HCT116 (cell line): ENCODE data around the gene RPTOR.

Experiments
- EZH2 ChIP-seq: fragments of 200-600 bp; sonication (generic); IDR thresholded peaks from 2 replicates; pipeline ENCODE4 v1.6.1; 2017; ENCODE audit warnings: antibody characterized with exemption, mixed run types
- EZH2phosphoT487 ChIP-seq: fragments of 200-600 bp; IDR thresholded peaks from 2 replicates; pipeline ENCODE4 v1.6.1; 2018; ENCODE audit warnings: antibody characterized with exemption, borderline replicate concordance
- POLR2A ChIP-seq: IDR thresholded peaks from 2 replicates; pipeline ENCODE4 v1.7.0; 2011; ENCODE audit warnings: borderline replicate concordance; ENCODE audit not compliant: insufficient read depth, insufficient read length; ENCODE audit errors: extremely low read depth
- POLR2AphosphoS5 ChIP-seq: IDR thresholded peaks from 2 replicates; pipeline ENCODE4 v1.6.1; 2011; ENCODE audit warnings: mild to moderate bottlenecking, low read depth, low read length, moderate library complexity
- YY1 ChIP-seq: IDR thresholded peaks from 2 replicates; pipeline ENCODE4 v1.6.1; 2011; ENCODE audit warnings: low read length, low read depth, moderate library complexity, mild to moderate bottlenecking; ENCODE audit not compliant: insufficient replicate concordance; ENCODE audit errors: extremely low read depth
- ZFX ChIP-seq: fragments of 450-650 bp; IDR thresholded peaks from 2 replicates; pipeline ENCODE4 v1.6.1; 2017
- TF ChIP-seq, protein P1 (sequence below), 3 experiments: fragments of 200-600 bp in 1 of 3; sonication (generic) in 1 of 3; IDR thresholded peaks in 2 of 3; conservative IDR thresholded peaks in 1 of 3; 2 replicates each; pipeline ENCODE4 v1.5.1; 2012 to 2017; ENCODE audit warnings: low read depth in 2 of 3, low read length in 2 of 3, antibody characterized with exemption in 1 of 3, borderline replicate concordance in 1 of 3, control low read depth in 1 of 3, mild to moderate bottlenecking in 1 of 3, mixed read lengths in 1 of 3, mixed run types in 1 of 3, moderate library complexity in 1 of 3; ENCODE audit not compliant: insufficient read depth in 1 of 3
- TF ChIP-seq, protein P2 (sequence below): IDR thresholded peaks from 2 replicates; pipeline ENCODE4 v1.6.1; 2012; ENCODE audit warnings: low read depth

DNA sequence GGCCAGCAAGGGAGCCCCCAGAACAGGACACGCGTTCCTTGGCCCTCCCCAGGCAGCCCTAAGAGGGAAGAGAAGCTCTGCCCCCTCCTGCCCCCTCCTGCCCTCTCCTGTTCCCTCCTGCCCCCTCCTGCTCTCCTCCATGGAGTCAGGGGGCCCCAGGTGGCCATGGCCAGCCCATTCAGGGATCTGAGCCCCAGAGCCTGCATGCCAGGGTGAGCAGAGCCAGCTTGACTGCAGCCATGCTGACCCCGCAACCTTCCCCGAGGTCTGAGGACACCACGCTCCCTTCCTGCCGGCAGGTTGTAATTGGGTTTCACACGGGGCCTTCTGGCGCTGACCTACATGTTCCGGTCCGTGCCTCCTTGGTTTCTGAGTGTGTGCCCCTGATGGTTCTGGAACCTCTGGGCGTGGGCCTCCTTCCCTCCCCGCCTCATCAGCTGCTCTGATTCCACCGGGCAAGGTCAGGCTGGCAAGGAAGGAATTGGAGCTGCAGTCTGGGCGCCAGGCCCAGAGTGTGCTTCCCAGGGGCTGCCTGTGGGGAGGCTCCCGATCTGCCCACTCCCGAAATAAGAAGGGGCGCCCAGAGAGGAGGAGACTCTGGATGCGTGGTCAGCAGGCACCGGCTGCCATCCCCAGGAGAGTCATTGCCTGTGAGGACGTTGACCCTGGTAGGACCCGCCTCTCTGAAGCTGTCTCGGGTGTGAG is 44.5 kb upstream of the RPTOR start:
- TF ChIP-seq POLR2A (no peak), YY1 (no peak), EZH2phosphoT487 (no peak), EZH2 (no peak), ZFX (no peak), POLR2AphosphoS5 (no peak)
- TF ChIP-seq, protein P1, sequence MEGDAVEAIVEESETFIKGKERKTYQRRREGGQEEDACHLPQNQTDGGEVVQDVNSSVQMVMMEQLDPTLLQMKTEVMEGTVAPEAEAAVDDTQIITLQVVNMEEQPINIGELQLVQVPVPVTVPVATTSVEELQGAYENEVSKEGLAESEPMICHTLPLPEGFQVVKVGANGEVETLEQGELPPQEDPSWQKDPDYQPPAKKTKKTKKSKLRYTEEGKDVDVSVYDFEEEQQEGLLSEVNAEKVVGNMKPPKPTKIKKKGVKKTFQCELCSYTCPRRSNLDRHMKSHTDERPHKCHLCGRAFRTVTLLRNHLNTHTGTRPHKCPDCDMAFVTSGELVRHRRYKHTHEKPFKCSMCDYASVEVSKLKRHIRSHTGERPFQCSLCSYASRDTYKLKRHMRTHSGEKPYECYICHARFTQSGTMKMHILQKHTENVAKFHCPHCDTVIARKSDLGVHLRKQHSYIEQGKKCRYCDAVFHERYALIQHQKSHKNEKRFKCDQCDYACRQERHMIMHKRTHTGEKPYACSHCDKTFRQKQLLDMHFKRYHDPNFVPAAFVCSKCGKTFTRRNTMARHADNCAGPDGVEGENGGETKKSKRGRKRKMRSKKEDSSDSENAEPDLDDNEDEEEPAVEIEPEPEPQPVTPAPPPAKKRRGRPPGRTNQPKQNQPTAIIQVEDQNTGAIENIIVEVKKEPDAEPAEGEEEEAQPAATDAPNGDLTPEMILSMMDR (IDR thresholded peaks at IDR 0.05 in 2 of 3, conservative IDR thresholded peaks at IDR 0.05 in 1 of 3; ENCODE audit: borderline replicate concordance in 1 of 3, insufficient read depth in 1 of 3, low read depth in 2 of 3, low read length in 2 of 3): no peak
- TF ChIP-seq, protein P2, sequence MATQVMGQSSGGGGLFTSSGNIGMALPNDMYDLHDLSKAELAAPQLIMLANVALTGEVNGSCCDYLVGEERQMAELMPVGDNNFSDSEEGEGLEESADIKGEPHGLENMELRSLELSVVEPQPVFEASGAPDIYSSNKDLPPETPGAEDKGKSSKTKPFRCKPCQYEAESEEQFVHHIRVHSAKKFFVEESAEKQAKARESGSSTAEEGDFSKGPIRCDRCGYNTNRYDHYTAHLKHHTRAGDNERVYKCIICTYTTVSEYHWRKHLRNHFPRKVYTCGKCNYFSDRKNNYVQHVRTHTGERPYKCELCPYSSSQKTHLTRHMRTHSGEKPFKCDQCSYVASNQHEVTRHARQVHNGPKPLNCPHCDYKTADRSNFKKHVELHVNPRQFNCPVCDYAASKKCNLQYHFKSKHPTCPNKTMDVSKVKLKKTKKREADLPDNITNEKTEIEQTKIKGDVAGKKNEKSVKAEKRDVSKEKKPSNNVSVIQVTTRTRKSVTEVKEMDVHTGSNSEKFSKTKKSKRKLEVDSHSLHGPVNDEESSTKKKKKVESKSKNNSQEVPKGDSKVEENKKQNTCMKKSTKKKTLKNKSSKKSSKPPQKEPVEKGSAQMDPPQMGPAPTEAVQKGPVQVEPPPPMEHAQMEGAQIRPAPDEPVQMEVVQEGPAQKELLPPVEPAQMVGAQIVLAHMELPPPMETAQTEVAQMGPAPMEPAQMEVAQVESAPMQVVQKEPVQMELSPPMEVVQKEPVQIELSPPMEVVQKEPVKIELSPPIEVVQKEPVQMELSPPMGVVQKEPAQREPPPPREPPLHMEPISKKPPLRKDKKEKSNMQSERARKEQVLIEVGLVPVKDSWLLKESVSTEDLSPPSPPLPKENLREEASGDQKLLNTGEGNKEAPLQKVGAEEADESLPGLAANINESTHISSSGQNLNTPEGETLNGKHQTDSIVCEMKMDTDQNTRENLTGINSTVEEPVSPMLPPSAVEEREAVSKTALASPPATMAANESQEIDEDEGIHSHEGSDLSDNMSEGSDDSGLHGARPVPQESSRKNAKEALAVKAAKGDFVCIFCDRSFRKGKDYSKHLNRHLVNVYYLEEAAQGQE: no peak
